Stimulated activated CD4-positive, alpha-beta T cell treated with anti-CD3 and anti-CD28 coated beads, Interleukin-4, amount 100 ng/mL, for 24 hours (primary cell): ENCODE measurements around the gene MED25.

Experiments used
- DNase-seq: peaks from one replicate; pipeline ENCODE4 v3.0.0-alpha.2; 2020

The MED25 gene

DNA sequence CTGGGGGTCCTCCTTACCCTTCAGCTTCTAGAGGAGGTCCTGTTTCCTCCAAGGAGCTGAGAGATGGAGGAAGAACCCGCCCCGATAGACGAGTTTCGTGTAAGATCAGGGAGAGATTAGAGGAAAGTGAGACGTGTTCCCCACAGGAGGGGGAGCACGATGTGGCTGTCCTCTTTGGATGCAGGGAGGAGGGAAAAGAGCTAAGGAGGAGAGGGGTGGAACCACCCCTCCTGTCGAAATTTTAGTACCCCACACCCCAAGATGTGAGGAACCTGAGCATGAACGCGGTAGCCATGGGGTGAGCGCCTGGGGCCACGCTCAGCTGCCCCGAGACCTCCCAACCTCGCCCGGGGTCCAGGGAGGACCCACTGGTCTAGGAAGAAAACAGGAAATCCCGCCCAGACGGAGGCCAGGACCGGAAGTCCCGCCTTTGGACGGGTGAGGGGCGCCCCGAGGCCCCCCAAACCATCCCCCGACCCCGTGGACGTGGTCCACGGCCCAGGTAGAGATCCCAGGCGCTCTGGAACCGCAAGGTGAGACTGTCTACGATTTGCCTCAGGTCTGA lies 57.9 kb downstream of the MED25 start:
- peak; percentile 65 for DNase-seq

DNA sequence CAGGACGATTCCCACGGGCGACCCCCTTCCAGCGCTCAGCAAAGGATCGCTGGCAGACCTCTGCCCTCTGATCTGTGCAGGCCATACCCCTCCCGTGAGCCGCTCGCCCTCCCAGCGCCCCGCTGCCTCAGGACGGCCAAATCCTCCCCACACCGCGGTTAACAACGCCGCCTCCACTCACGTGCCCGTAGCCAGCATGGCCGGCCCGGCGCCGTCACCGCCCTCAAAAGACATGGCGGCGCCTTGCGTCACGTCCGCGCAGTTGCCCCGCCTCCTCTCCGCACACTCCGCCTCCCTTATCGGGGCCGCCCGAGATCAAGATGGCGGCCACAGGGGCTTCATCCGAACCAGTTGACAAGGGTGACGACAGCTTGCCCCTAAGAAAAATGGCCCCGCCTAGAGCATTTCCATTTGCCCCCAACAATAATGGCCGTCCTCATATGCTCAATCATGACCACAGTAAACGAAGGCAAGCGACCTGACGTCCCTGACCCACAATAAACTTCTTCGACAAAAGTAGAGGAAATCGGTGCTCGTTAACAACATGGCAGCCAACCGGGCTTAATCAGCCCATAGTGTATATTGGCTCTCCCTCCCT lies 58.4 kb downstream of the MED25 start:
- peak; percentile 97 for DNase-seq

GRCh38 chr19:49877020-49877878 lies 59.2 kb downstream of the MED25 start, which contains the start of the genes AKT1S1 and TBC1D17:
Gene AKT1S1 (minus strand): TSS chr19:49877355. CDS start chr19:49873295, 4,060 bp downstream.
Gene TBC1D17 (plus strand): TSS chr19:49877702. CDS start chr19:49877724, 22 bp downstream.
- peak; percentile 99 for DNase-seq

DNA sequence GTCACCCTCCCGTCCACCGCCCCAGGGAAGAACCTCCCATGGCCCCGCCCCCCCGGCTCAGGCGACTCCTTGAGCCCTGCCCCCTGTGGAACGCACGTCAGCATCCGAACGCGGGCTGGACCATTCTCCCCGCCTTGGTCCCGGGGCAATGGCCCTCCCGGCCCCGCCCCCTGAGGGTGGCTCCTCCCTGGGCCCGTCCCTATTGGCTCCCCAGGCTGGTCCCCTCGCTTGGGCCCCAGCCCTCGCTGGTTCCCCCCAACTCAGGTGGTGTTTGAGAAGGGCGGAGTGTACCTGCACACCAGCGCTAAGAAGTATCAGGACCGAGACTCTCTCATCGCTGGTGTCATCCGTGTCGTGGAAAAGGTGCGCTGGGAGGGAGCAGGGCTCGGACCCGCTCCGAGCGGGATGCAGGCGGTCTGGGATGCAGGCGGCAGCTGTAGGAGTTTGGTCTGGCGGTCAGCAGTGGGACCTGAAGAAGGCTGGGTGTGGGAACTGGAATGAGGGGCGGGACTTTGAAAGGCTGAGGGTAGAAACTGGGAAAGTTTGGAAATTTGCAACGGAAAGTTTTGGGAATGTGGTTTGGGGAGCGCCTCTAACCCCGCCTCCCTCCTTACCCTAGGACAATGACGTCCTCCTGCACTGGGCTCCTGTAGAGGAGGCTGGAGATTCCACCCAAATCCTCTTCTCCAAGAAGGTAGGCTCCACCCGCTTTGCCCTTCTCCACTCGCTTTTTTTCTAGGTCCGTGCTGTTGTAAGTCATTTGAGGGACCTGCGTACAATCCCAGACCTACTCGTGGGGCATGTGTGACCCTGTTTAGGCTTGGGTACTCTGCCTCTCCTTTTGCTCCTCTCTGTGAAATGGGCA lies 60.0 kb downstream of the MED25 start:
- peak; percentile 99 for DNase-seq

DNA sequence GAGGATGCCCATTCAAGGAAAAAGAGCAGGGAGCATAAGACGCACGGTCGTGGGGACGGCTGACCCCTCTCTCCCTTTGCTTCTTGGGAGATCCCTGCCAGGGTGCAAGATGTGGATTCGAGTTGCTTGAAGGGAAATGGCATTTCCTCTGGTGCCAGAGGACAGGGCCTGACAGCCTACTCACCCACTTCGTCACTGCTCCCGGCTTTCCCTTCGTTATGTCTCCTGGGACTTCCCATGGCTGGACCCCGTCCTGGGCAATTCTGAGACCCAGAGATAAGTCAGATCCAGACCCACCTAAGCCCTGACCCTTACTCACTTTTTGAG lies 60.6 kb downstream of the MED25 start:
- DNase-seq = no peak

- no peak for DNase-seq
Observed at GRCh38 chr19:49879243-49879963, 61.3 kb downstream of the MED25 start.

DNA sequence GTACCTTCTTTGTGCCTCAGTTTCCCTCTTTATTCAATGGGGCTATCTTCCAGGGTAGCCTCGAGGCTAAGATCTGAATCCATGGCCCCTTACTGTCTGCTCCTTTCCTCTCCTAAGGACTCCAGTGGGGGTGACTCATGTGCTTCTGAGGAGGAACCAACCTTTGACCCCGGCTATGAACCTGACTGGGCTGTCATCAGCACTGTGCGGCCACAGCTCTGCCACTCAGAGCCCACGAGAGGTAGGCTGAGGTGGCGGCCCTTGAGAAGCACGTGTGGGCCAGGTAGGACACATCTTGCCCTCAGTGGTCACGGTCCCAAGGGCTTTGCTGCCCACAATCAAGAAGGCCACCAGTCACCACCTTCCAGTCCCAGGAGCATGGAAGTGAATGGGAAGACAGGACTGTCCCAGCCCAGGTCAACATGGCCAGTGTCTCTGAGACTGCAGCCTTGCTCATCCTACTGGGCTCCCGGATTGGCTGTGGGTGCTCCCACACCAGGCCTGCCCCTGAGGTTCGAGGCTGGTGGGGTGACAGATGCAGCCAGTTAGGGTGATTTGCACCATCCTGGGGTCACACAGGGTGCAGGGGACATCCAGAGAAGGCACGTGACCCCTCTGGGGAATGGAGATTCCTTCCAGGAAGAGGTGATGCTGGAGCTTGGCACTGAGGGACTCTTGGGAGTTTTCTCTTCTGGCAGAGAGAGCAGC lies 62.2 kb downstream of the MED25 start:
- DNase-seq = no peak

DNA sequence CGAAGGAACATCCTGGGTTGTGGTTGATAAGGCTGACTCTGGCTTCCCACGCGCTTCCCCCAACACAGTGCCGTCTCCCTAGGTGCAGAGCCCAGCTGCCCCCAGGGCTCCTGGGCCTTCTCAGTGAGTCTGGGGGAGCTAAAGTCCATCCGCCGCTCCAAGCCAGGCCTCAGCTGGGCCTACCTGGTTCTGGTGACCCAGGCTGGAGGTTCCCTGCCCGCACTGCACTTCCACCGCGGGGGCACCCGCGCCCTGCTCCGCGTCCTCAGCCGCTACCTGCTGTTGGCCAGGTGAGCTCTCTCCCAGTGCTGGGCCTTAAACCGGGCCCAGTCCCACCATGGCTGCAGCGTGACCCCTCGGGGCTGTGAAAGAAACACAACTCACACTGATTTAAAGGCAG lies 63.1 kb downstream of the MED25 start:
- no peak for DNase-seq

GRCh38 chr19:49881672-49882394 lies 63.7 kb downstream of the MED25 start:
- no peak for DNase-seq

DNA sequence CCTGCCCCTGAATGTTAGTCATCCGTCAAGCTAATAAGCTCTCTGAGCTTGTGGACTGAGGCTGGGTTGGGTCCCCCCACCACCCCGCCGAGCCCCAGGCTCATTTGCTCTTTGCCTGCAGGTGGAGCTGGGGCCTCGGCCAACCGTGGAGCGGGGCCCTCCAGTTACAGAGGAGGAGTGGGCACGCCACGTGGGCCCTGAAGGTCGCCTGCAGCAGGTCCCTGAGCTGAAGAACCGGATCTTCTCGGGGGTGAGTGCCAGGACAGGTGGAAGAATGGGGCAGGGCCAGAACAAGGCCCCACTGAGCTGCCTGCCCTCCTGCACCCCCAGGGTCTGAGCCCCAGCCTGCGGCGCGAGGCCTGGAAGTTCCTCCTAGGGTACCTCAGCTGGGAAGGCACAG lies 64.6 kb downstream of the MED25 start:
- DNase-seq = no peak

DNA sequence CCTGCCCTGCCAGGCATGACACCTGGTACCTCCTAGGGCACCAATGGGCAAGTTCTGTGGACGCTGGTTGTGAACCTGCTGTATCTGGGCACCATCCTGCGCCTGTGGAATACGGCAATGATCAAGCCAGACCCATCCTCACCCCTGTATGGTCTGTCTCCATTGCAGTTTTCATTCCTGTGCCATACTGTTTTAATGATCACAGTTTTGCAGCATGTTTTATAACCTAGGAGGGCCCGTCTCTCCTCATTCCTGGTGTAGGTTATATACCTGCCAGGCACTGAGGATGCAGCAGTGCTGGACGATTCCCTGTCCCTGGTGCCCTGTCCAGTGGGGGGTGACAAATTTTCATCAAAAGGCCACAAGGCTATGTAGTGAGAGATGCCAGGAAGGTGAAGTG lies 65.0 kb downstream of the MED25 start:
- DNase-seq = no peak

- DNase-seq = no peak
Observed at GRCh38 chr19:49884109-49884508, 66.0 kb downstream of the MED25 start.

- no peak for DNase-seq
Observed at GRCh38 chr19:49884760-49885159, 66.7 kb downstream of the MED25 start.
